ENCODE measurements around the gene STX8. TPM values are rescaled to one million over a fixed set of nuclear protein-coding genes. Genes with fewer than 3 reads are reported as not detected.

Gene STX8
- total and polyA plus RNA-seq, 8 donors: 26.9 to 37.4 (median 32.3) TPM

DNA sequence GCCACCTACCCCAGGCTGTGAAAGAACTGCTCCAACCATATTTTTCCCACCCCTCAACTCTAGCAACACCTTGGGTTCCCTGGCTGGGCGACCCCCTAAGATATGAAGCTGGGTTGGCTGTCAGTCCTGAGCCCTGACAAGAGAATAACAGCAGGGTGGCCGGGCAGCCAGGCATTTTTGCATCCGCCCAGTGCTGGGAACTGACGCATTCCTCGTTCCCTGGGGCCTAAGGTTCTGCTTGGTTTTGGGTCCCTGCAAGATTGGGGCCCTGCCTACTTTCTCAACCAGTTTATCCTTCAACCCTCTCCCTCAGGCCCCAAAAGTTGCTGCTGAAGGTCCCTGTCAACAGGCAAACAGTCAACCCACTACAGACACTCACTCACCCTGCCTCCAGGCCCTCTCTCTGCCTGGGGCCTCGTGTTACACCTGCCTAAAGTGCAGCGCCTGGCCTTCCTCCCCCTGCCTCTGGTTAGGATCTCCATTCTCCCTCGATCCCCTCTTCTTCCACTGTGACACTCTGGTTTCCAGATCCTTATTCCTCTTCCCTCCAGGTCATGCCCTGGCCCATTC, 151.5 kb downstream of the STX8 start:
- H3K4me3 ChIP-seq: no peak overlapping the region
- ATAC-seq: no peak
- no peak for FAIRE-seq
- no peak overlapping the region for H3K27ac ChIP-seq
- TF ChIP-seq, protein P1, sequence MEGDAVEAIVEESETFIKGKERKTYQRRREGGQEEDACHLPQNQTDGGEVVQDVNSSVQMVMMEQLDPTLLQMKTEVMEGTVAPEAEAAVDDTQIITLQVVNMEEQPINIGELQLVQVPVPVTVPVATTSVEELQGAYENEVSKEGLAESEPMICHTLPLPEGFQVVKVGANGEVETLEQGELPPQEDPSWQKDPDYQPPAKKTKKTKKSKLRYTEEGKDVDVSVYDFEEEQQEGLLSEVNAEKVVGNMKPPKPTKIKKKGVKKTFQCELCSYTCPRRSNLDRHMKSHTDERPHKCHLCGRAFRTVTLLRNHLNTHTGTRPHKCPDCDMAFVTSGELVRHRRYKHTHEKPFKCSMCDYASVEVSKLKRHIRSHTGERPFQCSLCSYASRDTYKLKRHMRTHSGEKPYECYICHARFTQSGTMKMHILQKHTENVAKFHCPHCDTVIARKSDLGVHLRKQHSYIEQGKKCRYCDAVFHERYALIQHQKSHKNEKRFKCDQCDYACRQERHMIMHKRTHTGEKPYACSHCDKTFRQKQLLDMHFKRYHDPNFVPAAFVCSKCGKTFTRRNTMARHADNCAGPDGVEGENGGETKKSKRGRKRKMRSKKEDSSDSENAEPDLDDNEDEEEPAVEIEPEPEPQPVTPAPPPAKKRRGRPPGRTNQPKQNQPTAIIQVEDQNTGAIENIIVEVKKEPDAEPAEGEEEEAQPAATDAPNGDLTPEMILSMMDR (IDR thresholded peaks at IDR 0.05): no peak
- H3K4me1 ChIP-seq: no peaks in the 10 kb centered on the region
- intact Hi-C loops (cut with DNase I): no loop called here
- no peaks in the 10 kb centered on the region for H3K27me3 ChIP-seq
- H3K36me3 ChIP-seq: no peaks in the 10 kb centered on the region
- 95 to 98% methylated on average over 8 of the region's 8 CpGs for WGBS, 2 donors
- H3K9me3 ChIP-seq: no peaks in the 10 kb centered on the region
- no peak for DNase-seq

DNA sequence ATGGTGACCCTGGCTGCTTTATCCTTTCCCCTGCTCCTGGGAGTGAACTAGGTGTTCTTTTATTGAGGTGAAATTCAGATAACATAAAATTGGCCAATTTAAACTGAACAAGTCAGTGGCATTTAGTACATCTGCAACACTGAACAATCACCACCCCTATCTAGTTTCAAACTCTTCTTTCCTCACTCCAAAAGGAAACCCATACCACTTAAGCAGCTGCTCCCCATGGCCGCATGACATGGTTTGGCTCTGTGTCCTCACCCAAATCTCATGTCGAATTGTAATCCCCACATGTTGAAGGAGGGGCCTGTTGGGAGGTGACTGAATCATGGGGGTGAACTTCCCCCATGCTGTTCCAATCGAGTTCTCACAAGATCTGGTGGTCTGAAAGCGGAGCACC, 154.1 kb downstream of the STX8 start:
- FAIRE-seq: no peak
- DNase-seq: no peak
- Histone ChIP-seq H3K27me3 (no peaks in the 10 kb centered on the region), H3K9me3 (no peaks in the 10 kb centered on the region), H3K27ac (no peak overlapping the region), H3K4me3 (no peak overlapping the region), H3K36me3 (no peaks in the 10 kb centered on the region), H3K4me1 (no peaks in the 10 kb centered on the region)
- no peak for ATAC-seq
- TF ChIP-seq, protein P1 (IDR thresholded peaks at IDR 0.05): no peak
- intact Hi-C loops (cut with DNase I): no loop called here
- WGBS, 2 donors: 90 to 98% methylated on average over 4 of the region's 4 CpGs

DNA sequence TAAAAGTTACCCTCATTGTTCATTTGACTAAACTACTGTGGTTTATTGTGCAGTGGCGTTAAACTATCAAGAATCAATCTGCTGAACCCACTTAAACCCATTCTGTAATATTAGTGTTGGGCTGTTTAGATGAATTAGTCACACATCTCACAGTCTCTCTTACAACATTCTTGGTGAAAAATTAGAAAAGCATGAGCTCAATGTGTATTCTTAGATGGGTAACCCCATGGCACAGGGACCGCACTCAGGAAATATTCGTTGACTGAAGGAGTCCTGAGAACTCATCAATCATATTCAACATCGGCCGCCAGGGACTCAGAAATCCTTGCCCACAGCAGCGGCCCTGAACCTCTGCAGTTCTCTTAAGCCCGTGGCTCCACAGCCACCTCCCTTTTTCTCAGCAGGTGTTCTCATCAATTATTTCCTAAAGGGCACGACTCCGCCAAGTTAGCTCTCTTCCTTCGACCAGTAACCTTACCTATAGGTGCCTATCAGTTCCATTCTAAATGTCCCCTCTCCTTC, 155.6 kb downstream of the STX8 start:
- H3K27me3 ChIP-seq: no peaks in the 10 kb centered on the region
- intact Hi-C loops (cut with DNase I): no loop called here
- ATAC-seq: no peak
- 85 to 86% methylated on average over 10 of the region's 10 CpGs for WGBS, 2 donors
- TF ChIP-seq, protein P1 (IDR thresholded peaks at IDR 0.05): no peak
- no peaks in the 10 kb centered on the region for H3K9me3 ChIP-seq
- H3K4me3 ChIP-seq: no peak overlapping the region
- no peaks in the 10 kb centered on the region for H3K36me3 ChIP-seq
- H3K4me1 ChIP-seq: no peaks in the 10 kb centered on the region
- H3K27ac ChIP-seq: no peak overlapping the region
- DNase-seq: no peak
- no peak for FAIRE-seq

DNA sequence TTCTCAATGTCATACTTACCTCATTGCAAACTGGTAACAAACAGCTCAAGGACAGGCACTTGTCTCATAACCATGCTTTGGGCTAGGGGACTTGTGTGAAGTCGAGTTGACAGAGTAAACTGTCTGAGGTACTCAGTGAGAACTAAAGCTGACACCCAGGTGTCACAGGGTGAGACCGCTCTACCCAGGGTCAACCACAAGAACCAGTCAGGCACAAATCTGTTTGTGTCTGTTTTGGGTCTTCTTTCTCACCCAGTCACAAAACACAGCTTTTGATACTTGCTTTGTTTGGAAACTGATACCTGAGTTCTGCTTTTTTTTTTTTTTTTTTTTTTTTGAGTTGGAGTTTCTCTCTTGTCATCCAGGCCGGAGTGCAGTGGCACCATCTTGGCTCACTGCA, 161.1 kb downstream of the STX8 start:
- 95 to 96% methylated on average over 3 of the region's 3 CpGs for WGBS, 2 donors
- H3K27ac ChIP-seq: no peak overlapping the region
- no peak for ATAC-seq
- H3K36me3 ChIP-seq: no peaks in the 10 kb centered on the region
- TF ChIP-seq, protein P1 (IDR thresholded peaks at IDR 0.05): no peak
- FAIRE-seq: no peak
- peaks cover 0 to under 1% (median 0%) of the 10 kb centered on the region in 3 donors for H3K4me1 ChIP-seq
- intact Hi-C loops (cut with DNase I): no loop called here
- H3K27me3 ChIP-seq: no peaks in the 10 kb centered on the region
- no peak for DNase-seq
- no peak overlapping the region for H3K4me3 ChIP-seq
- no peaks in the 10 kb centered on the region for H3K9me3 ChIP-seq

DNA sequence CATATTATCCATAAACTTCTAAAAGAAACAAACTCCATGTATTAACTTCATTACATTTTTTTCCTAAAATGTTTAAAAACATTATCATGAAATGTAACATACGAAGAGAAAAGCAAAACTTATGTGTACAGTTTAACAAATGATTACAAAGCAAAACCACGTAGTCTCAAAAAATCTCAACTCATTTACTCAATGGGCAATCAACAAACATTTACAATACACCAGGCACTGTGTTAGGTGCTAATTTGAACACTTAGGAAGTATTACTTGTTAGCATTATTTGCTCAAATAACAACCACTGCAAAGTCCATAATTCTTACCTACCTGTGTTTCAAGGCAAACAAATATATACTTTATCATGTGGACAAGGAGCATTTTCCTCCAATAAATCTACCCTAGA, 164.9 kb downstream of the STX8 start:
- ATAC-seq: no peak
- TF ChIP-seq, protein P1 (IDR thresholded peaks at IDR 0.05): no peak
- FAIRE-seq: no peak

More for the DNA sequence above, 164.9 kb downstream of the STX8 start:
- no peaks in the 10 kb centered on the region for H3K9me3 ChIP-seq
- H3K27me3 ChIP-seq: no peaks in the 10 kb centered on the region
- H3K4me3 ChIP-seq: no peak overlapping the region
- no peak overlapping the region for H3K27ac ChIP-seq
- H3K36me3 ChIP-seq: no peaks in the 10 kb centered on the region
- DNase-seq: no peak
- intact Hi-C loops (cut with DNase I): no loop called here
- H3K4me1 ChIP-seq: peaks cover 0 to 7% (median 0%) of the 10 kb centered on the region in 3 donors
- 84 to 86% methylated on average over 2 of the region's 2 CpGs for WGBS, 2 donors
